PC-3 (cell line): Measurements from ENCODE around the gene UBA7. TPM values are rescaled to one million over a fixed set of nuclear protein-coding genes. Genes with fewer than 3 reads are reported as not detected.
A peak's percentile ranks its signal among the peaks of the same experiment; 100 is the strongest.

Experiments used
- ATAC-seq: fragments of 200-7000 bp; cut with Tn5 transposase; 2 replicates; pipeline ENCODE4 v1.9.1; 2020; ENCODE audit warnings: mild to moderate bottlenecking, moderate library complexity
- BruUV-seq: library from RNA; stranded (reverse); fragments of 400-500 nt; replicated peaks from 2 replicates; lab custom pipeline; 2021; lab: Mats Ljungman, UMichigan
- CTCF ChIA-PET: fragments of 300-600 bp; sonication (Branson Sonifier 250); formaldehyde crosslinking; loops from one replicate; lab custom pipeline; 2022; ENCODE audit warnings: antibody characterized with exemption; lab: Charles Lee
- POLR2A ChIA-PET: fragments of 300-600 bp; sonication (Branson Sonifier 250); formaldehyde crosslinking; loops from one replicate; lab custom pipeline; 2022; ENCODE audit warnings: antibody characterized with exemption; ENCODE audit not compliant: unreplicated experiment; lab: Charles Lee
- DNase-seq: peaks from one replicate; pipeline ENCODE4 v3.0.0-alpha.2; 2015
- H2AFZ ChIP-seq: fragments of 300-600 bp; sonication (generic); 2 replicates; pipeline ENCODE4 v1.6.0; 2016; ENCODE audit warnings: antibody characterized with exemption, low read length
- H3F3A ChIP-seq: fragments of 300-600 bp; sonication (generic); one replicate; pipeline ENCODE4 v1.6.0; 2017; ENCODE audit warnings: antibody characterized with exemption, low read length, control low read depth, mild to moderate bottlenecking; ENCODE audit not compliant: unreplicated experiment
- H3K27ac ChIP-seq: fragments of 300-600 bp; sonication (generic); 2 replicates; pipeline ENCODE4 v1.5.1; 2016; ENCODE audit warnings: mild to moderate bottlenecking, low read length
- H3K27me3 ChIP-seq: fragments of 300-600 bp; sonication (generic); 2 replicates; pipeline ENCODE4 v1.6.1; 2016; ENCODE audit warnings: low read length, mixed read lengths
- H3K36me3 ChIP-seq: fragments of 300-600 bp; sonication (generic); 2 replicates; pipeline ENCODE4 v1.6.1; 2016; ENCODE audit warnings: low read depth, mixed run types, low read length, mixed read lengths
- H3K4me1 ChIP-seq: fragments of 300-600 bp; sonication (generic); 2 replicates; pipeline ENCODE4 v1.5.1; 2016; ENCODE audit warnings: low read length; ENCODE audit not compliant: insufficient read depth
- H3K4me2 ChIP-seq: fragments of 300-600 bp; sonication (generic); 2 replicates; pipeline ENCODE4 v1.6.0; 2016; ENCODE audit warnings: low read length
- H3K4me3 ChIP-seq: fragments of 300-600 bp; sonication (generic); 2 replicates; pipeline ENCODE4 v1.5.1; 2016; ENCODE audit warnings: mild to moderate bottlenecking, low read length, mixed read lengths
- H3K79me2 ChIP-seq: fragments of 300-600 bp; sonication (generic); 2 replicates; pipeline ENCODE4 v1.6.1; 2017; ENCODE audit warnings: low read length, mixed read lengths
- H3K9ac ChIP-seq: fragments of 300-600 bp; sonication (generic); 2 replicates; pipeline ENCODE4 v1.6.0; 2016; ENCODE audit warnings: mild to moderate bottlenecking, low read length
- H3K9me2 ChIP-seq: fragments of 300-600 bp; sonication (generic); replicated peaks from 2 replicates; pipeline ENCODE4 v1.6.1; 2016; ENCODE audit warnings: mixed run types, low read length, mixed read lengths
- H3K9me3 ChIP-seq: fragments of 300-600 bp; sonication (generic); 2 replicates; pipeline ENCODE4 v1.6.1; 2016; ENCODE audit warnings: low read length, mixed read lengths
- H4K20me1 ChIP-seq: fragments of 300-600 bp; sonication (generic); 2 replicates; pipeline ENCODE4 v1.6.1; 2016; ENCODE audit warnings: low read length, mixed read lengths
- CTCF ChIP-seq: fragments of 300-600 bp; sonication (generic); conservative IDR thresholded peaks from 2 replicates; pipeline ENCODE4 v1.5.1; 2017; ENCODE audit warnings: antibody characterized with exemption, low read depth, mild to moderate bottlenecking, low read length
- EZH2 ChIP-seq: fragments of 300-600 bp; sonication (generic); IDR thresholded peaks from one replicate; pipeline ENCODE4 v1.6.1; 2017; ENCODE audit warnings: antibody characterized with exemption, mild to moderate bottlenecking, low read length; ENCODE audit not compliant: unreplicated experiment
- EZH2phosphoT487 ChIP-seq: fragments of 300-600 bp; sonication (generic); IDR thresholded peaks from 2 replicates; pipeline ENCODE4 v1.6.1; 2018; ENCODE audit warnings: mild to moderate bottlenecking, antibody characterized with exemption, low read length, borderline replicate concordance
- intact Hi-C: fragments of 100-400 bp; cut with micrococcal nuclease; formaldehyde crosslinking; loops from 2 replicates; pipeline ENCODE4 v1.9.0; 2023
- total RNA-seq: library from RNA; depleted of rRNA; stranded (reverse); fragments of >200 nt; gene quantifications from 2 replicates; pipeline ENCODE4 v1.2.3, GENCODE V29; 2014

UBA7 gene
- total RNA-seq, 1 experiment from 2014 or later = 3.6 TPM

GRCh38 chr3:49856181-49857005 lies 42.6 kb upstream of the UBA7 start, which contains the start of gene TRAIP:
TRAIP (minus strand) TSS chr3:49856564; CDS start chr3:49856453, 111 bp downstream.
- Histone ChIP-seq H3K4me3 (peak within 1 kb of the TSS; percentile 91), H3K9me2 (no peaks in the 10 kb centered on the region), H3K36me3 (no peaks in the 10 kb centered on the region), H3K27me3 (no peaks in the 10 kb centered on the region), H3K9me3 (no peaks in the 10 kb centered on the region), H3K4me2 (peak within 1 kb of the TSS; percentile 98), H3K27ac (0 out of 2 replicates have a peak within 1 kb of the TSS, but pooled peaks have one; percentile 11), H4K20me1 (no peaks in the 10 kb centered on the region), H3K4me1 (peaks cover 10% of the 10 kb centered on the region; the same call in 1 of the 2 replicates), H3F3A (no peaks in the 10 kb centered on the region), H2AFZ (peak within 1 kb of the TSS; percentile 92), H3K9ac (peak within 1 kb of the TSS; percentile 82), H3K79me2 (peaks cover 34% of the 10 kb centered on the region)
- peak; percentile 99 for ATAC-seq
- intact Hi-C loops = loop anchor here (2.0 kb wide), 1 partner anchor 50 kb away; no protein-coding TSS in a partner anchor
- TF ChIP-seq EZH2 (no peak), EZH2phosphoT487 (no peak), CTCF (no peak)
- POLR2A ChIA-PET = no interaction called here
- peak; percentile 98 for DNase-seq
- CTCF ChIA-PET = no interaction called here
- TSS peak; percentile 75 for BruUV-seq

DNA sequence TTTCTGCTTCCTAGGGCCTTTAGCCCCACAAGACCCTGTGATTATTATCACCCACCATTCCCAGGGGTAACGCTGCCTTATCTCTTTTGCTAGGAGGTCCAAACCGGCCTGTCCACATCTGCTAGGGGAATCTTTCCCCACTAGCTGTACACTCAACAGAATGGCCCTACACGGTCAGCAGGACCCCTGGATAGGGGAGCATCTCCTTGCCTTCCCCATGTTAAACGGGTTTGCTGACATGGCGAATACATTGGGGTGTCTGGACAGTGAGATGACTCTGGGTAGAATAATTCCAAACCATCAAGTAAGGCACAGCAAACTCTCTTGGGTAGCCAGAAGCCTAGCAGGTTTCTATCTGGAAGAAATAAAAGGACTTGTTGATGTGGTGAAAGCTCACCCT lies 41.9 kb upstream of the UBA7 start:
- POLR2A ChIA-PET = no interaction called here
- Histone ChIP-seq H3K36me3 (no peaks in the 10 kb centered on the region), H3K4me1 (peaks cover 10% of the 10 kb centered on the region; the same call in 1 of the 2 replicates), H3K27ac (no peak overlapping the region), H3K9me2 (no peaks in the 10 kb centered on the region), H2AFZ (peak overlapping the region; percentile 92), H4K20me1 (no peaks in the 10 kb centered on the region), H3K4me3 (peak overlapping the region; percentile 91), H3K79me2 (peaks cover 40% of the 10 kb centered on the region), H3K9me3 (no peaks in the 10 kb centered on the region), H3K27me3 (no peaks in the 10 kb centered on the region), H3K9ac (peak overlapping the region; percentile 82), H3F3A (no peaks in the 10 kb centered on the region), H3K4me2 (peak overlapping the region; percentile 98)
- intact Hi-C loops = loop anchor here (2.0 kb wide), 1 partner anchor 51 kb away; no protein-coding TSS in a partner anchor
- BruUV-seq = no TSS peak
- CTCF ChIA-PET = no interaction called here
- ATAC-seq = no peak
- no peak for DNase-seq
- TF ChIP-seq EZH2 (no peak), EZH2phosphoT487 (no peak), CTCF (no peak)

- ATAC-seq = no peak
- intact Hi-C loops = no loop called here
- H4K20me1 ChIP-seq = no peaks in the 10 kb centered on the region
- peaks cover 4% of the 10 kb centered on the region; the same call in 1 of the 2 replicates for H3K4me1 ChIP-seq
- no peaks in the 10 kb centered on the region for H3K27me3 ChIP-seq
- no peak overlapping the region for H2AFZ ChIP-seq
- no peak overlapping the region for H3K4me3 ChIP-seq
- no TSS peak for BruUV-seq
- POLR2A ChIA-PET = interaction anchor here (0.7 kb wide), 1 partner anchor 35 kb away, joined by 5 read pairs; no protein-coding TSS in a partner anchor
- no peak overlapping the region for H3K9ac ChIP-seq
- DNase-seq = no peak
- CTCF ChIA-PET = no interaction called here
- no peak overlapping the region for H3K27ac ChIP-seq
- H3K9me2 ChIP-seq = no peaks in the 10 kb centered on the region
- no peaks in the 10 kb centered on the region for H3K79me2 ChIP-seq
- H3K4me2 ChIP-seq = no peak overlapping the region
- peaks cover 36% of the 10 kb centered on the region for H3K36me3 ChIP-seq
- H3F3A ChIP-seq = no peaks in the 10 kb centered on the region
- TF ChIP-seq CTCF = no peak
- H3K9me3 ChIP-seq = no peaks in the 10 kb centered on the region
These were observed 31.9 kb upstream of the UBA7 start for GRCh38 chr3:49845694-49846093.
